A549 (cell line): ENCODE data around the gene PIK3CA. TPM values are rescaled to one million over a fixed set of nuclear protein-coding genes. Genes with fewer than 3 reads are reported as not detected.

ENCODE experiments used
- ATAC-seq, 2 experiments: fragments of 200-7000 bp in 1 of 2; fragments of >200 bp in 1 of 2; cut with Nextera tagmentation in 1 of 2; cut with Tn5 transposase in 1 of 2; 3 replicates each; pipeline versions ENCODE4 v1.8.0 to v1.9.1; 2018 to 2020; ENCODE audit warnings: mild to moderate bottlenecking in 1 of 2, moderate library complexity in 1 of 2
- CTCF ChIA-PET: fragments of 300-600 bp; sonication (Branson Sonifier 250); formaldehyde crosslinking; extraction: SDS; loops from one replicate; lab custom pipeline; 2021; ENCODE audit warnings: antibody characterized with exemption, inconsistent platforms; lab: Yijun Ruan, JAX
- POLR2A ChIA-PET: fragments of 350-600 bp; formaldehyde crosslinking; extraction: SDS; loops from one replicate; lab custom pipeline; 2021; ENCODE audit warnings: antibody characterized with exemption, inconsistent platforms; lab: Yijun Ruan, JAX
- DNase-seq, 2 experiments: peaks; one replicate each; pipeline versions ENCODE4 v3.0.0 to v3.0.0-alpha.2; 2011 to 2016; ENCODE audit warnings: low read depth in 1 of 2, low spot score in 1 of 2
- FAIRE-seq: peaks from 2 replicates; lab custom pipeline; 2011; peaks lifted over from hg19 to GRCh38; lab: Jason Lieb, UNC
- H3K27ac ChIP-seq, 2 experiments: fragments of >200 bp; sonication (Bioruptor Twin); formaldehyde crosslinking; 3 replicates each; pipeline ENCODE4 v1.5.1; 2016 to 2017
- H3K4me1 ChIP-seq: fragments of >200 bp; sonication (Bioruptor Twin); formaldehyde crosslinking; 3 replicates; pipeline ENCODE4 v1.6.1; 2016
- H3K4me2 ChIP-seq: fragments of >200 bp; sonication (Bioruptor Twin); formaldehyde crosslinking; 3 replicates; pipeline ENCODE4 v1.6.1; 2016
- H3K4me3 ChIP-seq: fragments of >200 bp; sonication (Bioruptor Twin); formaldehyde crosslinking; 3 replicates; pipeline ENCODE4 v1.5.1; 2016
- H3K9me3 ChIP-seq: fragments of >200 bp; sonication (Bioruptor Twin); formaldehyde crosslinking; 3 replicates; pipeline ENCODE4 v1.6.1; 2016
- CBX8 ChIP-seq: fragments of 200-600 bp; sonication (generic); IDR thresholded peaks from 2 replicates; pipeline ENCODE4 v1.6.1; 2016
- CHD2 ChIP-seq: fragments of 150-350 bp; IDR thresholded peaks from 2 replicates; pipeline ENCODE4 v1.6.1; 2014; ENCODE audit warnings: low read length; ENCODE audit not compliant: partially characterized antibody
- EHMT2 ChIP-seq: fragments of 200-600 bp; sonication (generic); IDR thresholded peaks from 2 replicates; pipeline ENCODE4 v1.6.1; 2016; ENCODE audit warnings: antibody characterized with exemption, low read depth, mild to moderate bottlenecking, moderate library complexity
- ESRRA ChIP-seq: fragments of 150-350 bp; IDR thresholded peaks from 2 replicates; pipeline ENCODE4 v1.6.1; 2014; ENCODE audit warnings: mild to moderate bottlenecking, low read length, borderline replicate concordance
- FOSB ChIP-seq: fragments of 250-450 bp; sonication (Bioruptor Pico); IDR thresholded peaks from 2 replicates; pipeline ENCODE4 v1.5.0; 2020; ENCODE audit warnings: mild to moderate bottlenecking, moderate library complexity
- FOSL2 ChIP-seq, 2 experiments: fragments of 450-650 bp in 1 of 2; fragments of >200 bp in 1 of 2; sonication (Bioruptor Twin) in 1 of 2; formaldehyde crosslinking; IDR thresholded peaks; 2 replicates each; pipeline versions ENCODE4 v1.5.0 to v1.6.1; 2016 to 2020; ENCODE audit warnings: mild to moderate bottlenecking in 1 of 2, moderate library complexity in 1 of 2
- FOXS1 ChIP-seq: fragments of 250-450 bp; sonication (Bioruptor Pico); IDR thresholded peaks from 2 replicates; pipeline ENCODE4 v1.5.0; 2020; ENCODE audit warnings: mild to moderate bottlenecking, moderate library complexity
- HDAC2 ChIP-seq: fragments of 200-600 bp; sonication (generic); IDR thresholded peaks from 2 replicates; pipeline ENCODE4 v1.6.1; 2016
- HOXB13 ChIP-seq: fragments of 250-450 bp; sonication (Bioruptor Pico); IDR thresholded peaks from 2 replicates; pipeline ENCODE4 v1.5.0; 2020; ENCODE audit warnings: low read depth, mild to moderate bottlenecking, moderate library complexity
- MAFK ChIP-seq: fragments of 450-650 bp; IDR thresholded peaks from 2 replicates; pipeline ENCODE4 v1.6.1; 2014; ENCODE audit not compliant: partially characterized antibody
- MAZ ChIP-seq: fragments of 150-350 bp; IDR thresholded peaks from 2 replicates; pipeline ENCODE4 v1.6.1; 2014; ENCODE audit warnings: antibody characterized with exemption, low read depth, low read length, borderline replicate concordance
- POLR2AphosphoS2 ChIP-seq: conservative IDR thresholded peaks from 2 replicates; pipeline ENCODE4 v1.6.1; 2012; ENCODE audit warnings: low read length, improper control_type of control experiment, inconsistent platforms
- RCOR1 ChIP-seq: fragments of 150-350 bp; IDR thresholded peaks from 2 replicates; pipeline ENCODE4 v1.6.1; 2014; ENCODE audit warnings: antibody characterized with exemption, low read length, low read depth
- RNF2 ChIP-seq: fragments of 200-600 bp; sonication (generic); IDR thresholded peaks from 2 replicates; pipeline ENCODE4 v1.6.1; 2016; ENCODE audit warnings: low read depth, mild to moderate bottlenecking, antibody characterized with exemption, moderate library complexity, borderline replicate concordance
- SMC3 ChIP-seq: fragments of >200 bp; sonication (Bioruptor Twin); formaldehyde crosslinking; IDR thresholded peaks from 3 replicates; pipeline ENCODE4 v1.6.1; 2018; ENCODE audit warnings: inconsistent platforms
- ZC3H11A ChIP-seq: fragments of 450-650 bp; IDR thresholded peaks from 2 replicates; pipeline ENCODE4 v1.6.1; 2014; ENCODE audit warnings: antibody characterized with exemption, mild to moderate bottlenecking
- ZNF302 ChIP-seq: fragments of 250-450 bp; sonication (Bioruptor Pico); IDR thresholded peaks from 2 replicates; pipeline ENCODE4 v1.9.0; 2021; ENCODE audit warnings: inconsistent platforms, mild to moderate bottlenecking, moderate library complexity
- ZSCAN20 ChIP-seq: fragments of 250-450 bp; sonication (Bioruptor Pico); IDR thresholded peaks from 2 replicates; pipeline ENCODE4 v1.8.0; 2022; ENCODE audit warnings: mild to moderate bottlenecking, moderate library complexity
- WGBS: methylation state at CpG from one replicate; pipeline ENCODE4 v1.1.6; 2017; ENCODE audit errors: missing lambda C conversion rate; 5-methylcytosine and 5-hydroxymethylcytosine counted together
- polyA plus RNA-seq, 4 experiments: library from polyadenylated mRNA; depleted of rRNA in 3 of 4; stranded (reverse); fragments of >200 nt; fragmentation: RNase III in 1 of 4; extraction: RNeasy Plus Mini Kit Qiagen cat#74134 plus additional on column Dnase treatment in 1 of 4; gene quantifications; 2 replicates in 3 of 4; 3 replicates in 1 of 4; pipeline ENCODE4 v1.2.3, GENCODE V29; 2011 to 2017
- TF ChIP-seq, protein P1 (sequence below): fragments of >200 bp; sonication (Bioruptor Twin); formaldehyde crosslinking; IDR thresholded peaks from 3 replicates; pipeline ENCODE4 v1.6.1; 2016
- TF ChIP-seq, protein P2 (sequence below): IDR thresholded peaks from 2 replicates; pipeline ENCODE4 v1.6.1; 2012
- TF ChIP-seq, protein P3 (sequence below): fragments of 250-450 bp; sonication (Bioruptor Pico); IDR thresholded peaks from 2 replicates; pipeline ENCODE4 v1.5.0; 2021; ENCODE audit warnings: mild to moderate bottlenecking, moderate library complexity, borderline replicate concordance
- TF ChIP-seq, protein P4 (sequence below): fragments of 450-650 bp; IDR thresholded peaks from 2 replicates; pipeline ENCODE4 v1.6.1; 2014; ENCODE audit warnings: antibody characterized with exemption
- TF ChIP-seq, protein P5 (sequence below): fragments of 150-350 bp; IDR thresholded peaks from 2 replicates; pipeline ENCODE4 v1.6.1; 2014; ENCODE audit warnings: low read depth, mild to moderate bottlenecking, low read length

PIK3CA gene
- polyA plus RNA-seq, 2 of the 4 experiments (the other 2 are of a cell fraction): 6.2 to 10.3 TPM

DNA sequence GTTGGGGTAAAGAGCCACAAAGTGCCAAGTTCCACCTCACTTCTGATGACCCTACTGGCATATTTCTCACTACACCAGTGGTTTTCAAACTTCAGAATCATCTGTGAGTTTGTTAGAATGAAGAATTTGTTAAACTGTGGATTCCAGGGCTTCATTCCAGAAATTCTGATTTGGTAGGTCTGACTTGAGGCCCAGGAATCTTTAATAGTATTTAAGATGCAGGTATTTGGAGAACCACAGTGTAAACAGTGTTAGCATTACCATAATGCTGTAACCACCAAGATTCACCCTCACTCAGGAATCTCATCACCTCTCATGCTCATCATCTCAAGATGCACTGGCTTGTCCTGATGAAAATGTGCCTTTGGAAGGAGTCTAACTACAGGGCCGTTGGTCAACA is 96.7 kb downstream of the PIK3CA start:
- ChIA-PET POLR2A (no interaction called here), CTCF (no interaction called here)
- 92% methylated on average over 1 of the region's 1 CpG for WGBS
- no peak for ATAC-seq
- Histone ChIP-seq H3K9me3 (no peaks in the 10 kb centered on the region), H3K27ac (no peak overlapping the region), H3K4me2 (no peak overlapping the region), H3K4me1 (no peaks in the 10 kb centered on the region), H3K4me3 (no peak overlapping the region)
- no peak for TF ChIP-seq HOXB13 (CRISPR knock-in tag)
- no peak for TF ChIP-seq CBX8
- TF ChIP-seq ZNF302 (CRISPR knock-in tag): no peak
- TF ChIP-seq, protein P1, sequence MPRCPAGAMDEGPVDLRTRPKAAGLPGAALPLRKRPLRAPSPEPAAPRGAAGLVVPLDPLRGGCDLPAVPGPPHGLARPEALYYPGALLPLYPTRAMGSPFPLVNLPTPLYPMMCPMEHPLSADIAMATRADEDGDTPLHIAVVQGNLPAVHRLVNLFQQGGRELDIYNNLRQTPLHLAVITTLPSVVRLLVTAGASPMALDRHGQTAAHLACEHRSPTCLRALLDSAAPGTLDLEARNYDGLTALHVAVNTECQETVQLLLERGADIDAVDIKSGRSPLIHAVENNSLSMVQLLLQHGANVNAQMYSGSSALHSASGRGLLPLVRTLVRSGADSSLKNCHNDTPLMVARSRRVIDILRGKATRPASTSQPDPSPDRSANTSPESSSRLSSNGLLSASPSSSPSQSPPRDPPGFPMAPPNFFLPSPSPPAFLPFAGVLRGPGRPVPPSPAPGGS: no peak
- TF ChIP-seq SMC3: no peak
- TF ChIP-seq, protein P2, sequence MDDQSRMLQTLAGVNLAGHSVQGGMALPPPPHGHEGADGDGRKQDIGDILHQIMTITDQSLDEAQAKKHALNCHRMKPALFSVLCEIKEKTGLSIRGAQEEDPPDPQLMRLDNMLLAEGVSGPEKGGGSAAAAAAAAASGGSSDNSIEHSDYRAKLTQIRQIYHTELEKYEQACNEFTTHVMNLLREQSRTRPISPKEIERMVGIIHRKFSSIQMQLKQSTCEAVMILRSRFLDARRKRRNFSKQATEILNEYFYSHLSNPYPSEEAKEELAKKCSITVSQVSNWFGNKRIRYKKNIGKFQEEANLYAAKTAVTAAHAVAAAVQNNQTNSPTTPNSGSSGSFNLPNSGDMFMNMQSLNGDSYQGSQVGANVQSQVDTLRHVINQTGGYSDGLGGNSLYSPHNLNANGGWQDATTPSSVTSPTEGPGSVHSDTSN: no peak
- no peak for TF ChIP-seq POLR2AphosphoS2
- no peak for TF ChIP-seq ZC3H11A
- TF ChIP-seq HDAC2: no peak
- no peak for TF ChIP-seq EHMT2
- TF ChIP-seq ESRRA: no peak
- no peak for TF ChIP-seq MAZ
- no peak for TF ChIP-seq FOSL2 (IDR thresholded peaks at IDR 0.05)
- no peak for TF ChIP-seq FOSL2 (CRISPR knock-in tag; IDR thresholded peaks at IDR 0.05)
- TF ChIP-seq FOXS1 (CRISPR knock-in tag): no peak
- TF ChIP-seq RCOR1: no peak
- TF ChIP-seq ZSCAN20: no peak
- no peak for FAIRE-seq
- no peak for DNase-seq

DNA sequence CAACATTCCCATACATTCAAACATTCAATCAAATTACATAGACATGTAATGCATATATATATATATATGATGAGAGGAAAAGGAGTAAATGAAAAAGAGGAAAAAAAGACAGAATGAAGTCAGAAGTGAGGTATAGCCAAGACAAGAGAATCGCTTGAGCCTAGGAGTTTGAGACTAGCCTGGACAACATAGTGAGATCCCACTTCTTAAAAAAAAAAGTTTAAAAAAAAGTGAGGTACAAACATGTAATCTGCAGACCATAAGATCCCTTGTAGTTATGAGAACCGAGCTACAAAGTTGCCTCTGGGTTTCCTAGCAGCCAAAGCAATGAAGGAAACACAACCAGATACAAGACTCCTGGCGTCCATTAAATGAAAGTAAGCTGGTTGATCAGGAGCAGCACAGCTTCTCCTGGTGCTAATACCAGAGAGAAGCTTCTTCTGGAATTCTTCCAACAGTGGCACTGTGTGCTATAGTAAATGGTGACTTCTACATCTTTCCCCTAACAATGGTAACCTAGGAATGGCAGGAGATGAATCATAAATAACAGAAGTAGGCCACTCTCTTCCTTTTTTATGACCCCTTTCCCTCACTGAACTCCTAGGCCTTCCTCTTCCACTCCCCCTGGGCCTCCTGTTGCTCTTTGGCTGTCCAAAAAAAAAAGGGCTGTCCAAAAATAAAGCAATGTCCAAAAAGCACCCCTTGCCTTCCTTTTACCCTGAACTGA is 99.3 kb downstream of the PIK3CA start:
- 92% methylated on average over 3 of the region's 3 CpGs for WGBS
- Histone ChIP-seq H3K4me3 (no peak overlapping the region), H3K4me2 (no peak overlapping the region), H3K4me1 (0 out of 3 replicates have a peak, but pooled peaks cover 5% of the 10 kb centered on the region), H3K9me3 (no peaks in the 10 kb centered on the region), H3K27ac (no peak overlapping the region)
- no peak for FAIRE-seq
- no peak for DNase-seq
- TF ChIP-seq, protein P3, sequence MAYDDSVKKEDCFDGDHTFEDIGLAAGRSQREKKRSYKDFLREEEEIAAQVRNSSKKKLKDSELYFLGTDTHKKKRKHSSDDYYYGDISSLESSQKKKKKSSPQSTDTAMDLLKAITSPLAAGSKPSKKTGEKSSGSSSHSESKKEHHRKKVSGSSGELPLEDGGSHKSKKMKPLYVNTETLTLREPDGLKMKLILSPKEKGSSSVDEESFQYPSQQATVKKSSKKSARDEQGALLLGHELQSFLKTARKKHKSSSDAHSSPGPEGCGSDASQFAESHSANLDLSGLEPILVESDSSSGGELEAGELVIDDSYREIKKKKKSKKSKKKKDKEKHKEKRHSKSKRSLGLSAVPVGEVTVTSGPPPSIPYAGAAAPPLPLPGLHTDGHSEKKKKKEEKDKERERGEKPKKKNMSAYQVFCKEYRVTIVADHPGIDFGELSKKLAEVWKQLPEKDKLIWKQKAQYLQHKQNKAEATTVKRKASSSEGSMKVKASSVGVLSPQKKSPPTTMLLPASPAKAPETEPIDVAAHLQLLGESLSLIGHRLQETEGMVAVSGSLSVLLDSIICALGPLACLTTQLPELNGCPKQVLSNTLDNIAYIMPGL (CRISPR knock-in tag): no peak
- TF ChIP-seq RCOR1 (no peak), RNF2 (no peak), FOSB (CRISPR knock-in tag) (no peak), MAZ (no peak), CHD2 (no peak), MAFK (no peak)
- TF ChIP-seq, protein P4, sequence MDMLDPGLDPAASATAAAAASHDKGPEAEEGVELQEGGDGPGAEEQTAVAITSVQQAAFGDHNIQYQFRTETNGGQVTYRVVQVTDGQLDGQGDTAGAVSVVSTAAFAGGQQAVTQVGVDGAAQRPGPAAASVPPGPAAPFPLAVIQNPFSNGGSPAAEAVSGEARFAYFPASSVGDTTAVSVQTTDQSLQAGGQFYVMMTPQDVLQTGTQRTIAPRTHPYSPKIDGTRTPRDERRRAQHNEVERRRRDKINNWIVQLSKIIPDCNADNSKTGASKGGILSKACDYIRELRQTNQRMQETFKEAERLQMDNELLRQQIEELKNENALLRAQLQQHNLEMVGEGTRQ: no peak
- TF ChIP-seq, protein P2: no peak
- TF ChIP-seq, protein P5, sequence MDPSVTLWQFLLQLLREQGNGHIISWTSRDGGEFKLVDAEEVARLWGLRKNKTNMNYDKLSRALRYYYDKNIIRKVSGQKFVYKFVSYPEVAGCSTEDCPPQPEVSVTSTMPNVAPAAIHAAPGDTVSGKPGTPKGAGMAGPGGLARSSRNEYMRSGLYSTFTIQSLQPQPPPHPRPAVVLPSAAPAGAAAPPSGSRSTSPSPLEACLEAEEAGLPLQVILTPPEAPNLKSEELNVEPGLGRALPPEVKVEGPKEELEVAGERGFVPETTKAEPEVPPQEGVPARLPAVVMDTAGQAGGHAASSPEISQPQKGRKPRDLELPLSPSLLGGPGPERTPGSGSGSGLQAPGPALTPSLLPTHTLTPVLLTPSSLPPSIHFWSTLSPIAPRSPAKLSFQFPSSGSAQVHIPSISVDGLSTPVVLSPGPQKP: no peak
- POLR2A ChIA-PET: no interaction called here
- ATAC-seq: no peak
- CTCF ChIA-PET: interaction anchor here (1.1 kb wide), 1 partner anchor 13 kb away, joined by 5 read pairs; no protein-coding TSS in a partner anchor
